ENCODE measurements around the gene DUS3L. TPM values are rescaled to one million over a fixed set of nuclear protein-coding genes. Genes with fewer than 3 reads are reported as not detected.

DUS3L gene
- total and polyA plus RNA-seq, 2 of the 8 experiments (the other 6 are each of a cell fraction or from before 2014, with no cell fraction given) = 37.6 to 39.1 TPM

DNA sequence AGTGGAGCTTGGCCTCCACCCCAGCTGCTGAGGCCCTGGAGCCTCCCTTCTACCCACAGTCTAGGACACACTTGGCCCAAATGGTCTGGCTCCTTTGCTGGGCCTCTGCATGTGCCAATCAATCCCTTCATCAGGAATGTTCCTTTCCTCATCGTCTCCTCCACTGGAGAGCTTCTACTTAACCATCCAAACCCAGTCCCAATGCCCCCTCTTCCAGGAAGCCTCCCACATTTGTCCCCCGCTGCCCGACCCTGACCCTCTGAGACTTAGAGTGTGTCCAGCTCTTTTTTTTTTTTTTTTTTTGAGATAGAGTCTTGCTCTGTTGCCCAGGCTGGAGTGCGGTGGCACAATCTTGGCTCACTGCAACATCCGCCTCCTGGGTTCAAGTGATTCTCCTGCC is 2.5 kb downstream of the DUS3L start:
- FAIRE-seq (no peak), DNase-seq (ENCODE audit: low read depth in 1 of 2, low spot score in 2 of 2) (no peak)
- Histone ChIP-seq H4K8ac (ENCODE audit: extremely low read depth, insufficient read depth, low read length) (no peak overlapping the region), H4K5ac (ENCODE audit: insufficient read length, low read depth, low read length) (no peak overlapping the region), H3K27me3 (replicated peaks in 1 of 4; ENCODE audit: control insufficient read depth in 3 of 4, extremely low read depth in 1 of 4, insufficient read depth in 3 of 4, low read length in 3 of 4) (no peaks in the 10 kb centered on the region), H3K9ac (replicated peaks in 1 of 4; ENCODE audit: extremely low read depth in 1 of 4, low read depth in 3 of 4, low read length in 3 of 4) (no peak overlapping the region), H2AFZ (ENCODE audit: low read length) (no peak overlapping the region), H4K91ac (replicated peaks; ENCODE audit: insufficient read length, low read length) (no peak overlapping the region), H3K27ac (ENCODE audit: low read depth, low read length) (no peak overlapping the region), H3K9me3 (ENCODE audit: insufficient read depth in 2 of 2, low read depth in 1 of 2, low read length in 1 of 2) (no peaks in the 10 kb centered on the region), H3K4me1 (replicated peaks in 1 of 4; ENCODE audit: control insufficient read depth in 3 of 4, insufficient read depth in 4 of 4, low read length in 3 of 4) (no peaks in the 10 kb centered on the region; a peak in 1 of 7 replicates), H3K4ac (replicated peaks; ENCODE audit: insufficient read length, low read depth, low read length) (no peak overlapping the region), H2BK120ac (replicated peaks; ENCODE audit: low read depth, low read length) (no peak overlapping the region), H3K4me3 (ENCODE audit: extremely low read depth in 1 of 4, insufficient read depth in 2 of 4, low read depth in 3 of 4, low read length in 4 of 4) (no peak overlapping the region), H2BK20ac (ENCODE audit: low read length) (no peak overlapping the region), H3K23ac (ENCODE audit: insufficient read length) (no peak overlapping the region), H3K14ac (ENCODE audit: insufficient read length) (no peak overlapping the region), H3K36me3 (ENCODE audit: control insufficient read depth in 2 of 4, insufficient read depth in 4 of 4, low read length in 3 of 4) (peaks cover 20 to 40% (median 34%) of the 10 kb centered on the region in 4 experiments), H3K56ac (replicated peaks; ENCODE audit: insufficient read length, low read depth, low read length) (no peak overlapping the region), H2BK15ac (ENCODE audit: low read length) (no peak overlapping the region), H3K79me2 (ENCODE audit: control insufficient read depth in 1 of 2, insufficient read depth in 2 of 2, low read length in 2 of 2) (no peaks in the 10 kb centered on the region), H3K18ac (ENCODE audit: extremely low read depth, low read length) (no peak overlapping the region), H3K4me2 (ENCODE audit: insufficient read depth in 1 of 2, low read depth in 2 of 2, low read length in 2 of 2) (no peak overlapping the region), H2BK5ac (ENCODE audit: low read depth, low read length) (no peak overlapping the region), H3K23me2 (ENCODE audit: low read depth, low read length) (peaks cover 3% of the 10 kb centered on the region; the same call in 1 of the 2 replicates), H2BK12ac (ENCODE audit: low read depth, low read length) (no peak overlapping the region), H3K79me1 (ENCODE audit: low read depth, low read length) (peaks cover 5% of the 10 kb centered on the region; the same call in 1 of the 2 replicates), H4K20me1 (replicated peaks in 1 of 2; ENCODE audit: control insufficient read depth in 1 of 2, insufficient read depth in 2 of 2, low read length in 2 of 2) (peaks cover 0 to 10% of the 10 kb centered on the region in 2 experiments), H2AK5ac (ENCODE audit: low read depth, low read length) (no peak overlapping the region)
- TF ChIP-seq POLR2A (IDR thresholded peaks at IDR 0.05; ENCODE audit: control extremely low read depth in 1 of 2, low read depth in 2 of 2, low read length in 2 of 2) (no peak), SIN3A (conservative IDR thresholded peaks at IDR 0.05 in 1 of 2, IDR thresholded peaks at IDR 0.05 in 1 of 2; ENCODE audit: low read depth in 1 of 2, low read length in 2 of 2) (no peak), PHF8 (conservative IDR thresholded peaks at IDR 0.05; ENCODE audit: low read depth, low read length) (no peak)
- 89% methylated on average over 1 of the region's 5 CpGs; no CpG with 5 or more reads in 1 of the 2 experiments for WGBS, 2 experiments (ENCODE audit: extremely low coverage in 1 of 2, insufficient coverage in 1 of 2, insufficient read length in 1 of 2, insufficient replicate concordance in 2 of 2, low coverage in 1 of 2, low lambda C conversion rate in 2 of 2, missing lambda C conversion rate in 1 of 2)
- ChIA-PET CTCF (ENCODE audit: partially characterized antibody) (interaction anchor here (2.7 kb wide), 1 partner anchor 14 kb away, joined by 9 read pairs; no protein-coding TSS in a partner anchor), POLR2A (ENCODE audit: partially characterized antibody) (interaction anchor here (0.5 to 4.5 kb wide), 5 partner anchors 9 to 127 kb away, joined by 3 to 32 read pairs (median 18); no protein-coding TSS in a partner anchor)
